ENCODE data around the gene LAMB1.

- TF ChIP-seq, protein P1, sequence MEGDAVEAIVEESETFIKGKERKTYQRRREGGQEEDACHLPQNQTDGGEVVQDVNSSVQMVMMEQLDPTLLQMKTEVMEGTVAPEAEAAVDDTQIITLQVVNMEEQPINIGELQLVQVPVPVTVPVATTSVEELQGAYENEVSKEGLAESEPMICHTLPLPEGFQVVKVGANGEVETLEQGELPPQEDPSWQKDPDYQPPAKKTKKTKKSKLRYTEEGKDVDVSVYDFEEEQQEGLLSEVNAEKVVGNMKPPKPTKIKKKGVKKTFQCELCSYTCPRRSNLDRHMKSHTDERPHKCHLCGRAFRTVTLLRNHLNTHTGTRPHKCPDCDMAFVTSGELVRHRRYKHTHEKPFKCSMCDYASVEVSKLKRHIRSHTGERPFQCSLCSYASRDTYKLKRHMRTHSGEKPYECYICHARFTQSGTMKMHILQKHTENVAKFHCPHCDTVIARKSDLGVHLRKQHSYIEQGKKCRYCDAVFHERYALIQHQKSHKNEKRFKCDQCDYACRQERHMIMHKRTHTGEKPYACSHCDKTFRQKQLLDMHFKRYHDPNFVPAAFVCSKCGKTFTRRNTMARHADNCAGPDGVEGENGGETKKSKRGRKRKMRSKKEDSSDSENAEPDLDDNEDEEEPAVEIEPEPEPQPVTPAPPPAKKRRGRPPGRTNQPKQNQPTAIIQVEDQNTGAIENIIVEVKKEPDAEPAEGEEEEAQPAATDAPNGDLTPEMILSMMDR (IDR thresholded peaks at IDR 0.05): no peak
- TF ChIP-seq E2F4 (CRISPR knock-in tag; IDR thresholded peaks at IDR 0.05; ENCODE audit: borderline replicate concordance, low read depth) (no peak), AR (CRISPR knock-in tag; IDR thresholded peaks at IDR 0.05) (no peak)
These were observed 20.7 kb downstream of the LAMB1 start for GRCh38 chr7:107982042-107982840.
